ENCODE data around the gene ARL15. TPM values are rescaled to one million over a fixed set of nuclear protein-coding genes. Genes with fewer than 3 reads are reported as not detected.

The ARL15 gene
- total and polyA plus RNA-seq, 9 of the 15 experiments (the other 6 are each of a cell fraction or from before 2014, with no cell fraction given): 18.5 to 80.4 (median 57.0) TPM

DNA sequence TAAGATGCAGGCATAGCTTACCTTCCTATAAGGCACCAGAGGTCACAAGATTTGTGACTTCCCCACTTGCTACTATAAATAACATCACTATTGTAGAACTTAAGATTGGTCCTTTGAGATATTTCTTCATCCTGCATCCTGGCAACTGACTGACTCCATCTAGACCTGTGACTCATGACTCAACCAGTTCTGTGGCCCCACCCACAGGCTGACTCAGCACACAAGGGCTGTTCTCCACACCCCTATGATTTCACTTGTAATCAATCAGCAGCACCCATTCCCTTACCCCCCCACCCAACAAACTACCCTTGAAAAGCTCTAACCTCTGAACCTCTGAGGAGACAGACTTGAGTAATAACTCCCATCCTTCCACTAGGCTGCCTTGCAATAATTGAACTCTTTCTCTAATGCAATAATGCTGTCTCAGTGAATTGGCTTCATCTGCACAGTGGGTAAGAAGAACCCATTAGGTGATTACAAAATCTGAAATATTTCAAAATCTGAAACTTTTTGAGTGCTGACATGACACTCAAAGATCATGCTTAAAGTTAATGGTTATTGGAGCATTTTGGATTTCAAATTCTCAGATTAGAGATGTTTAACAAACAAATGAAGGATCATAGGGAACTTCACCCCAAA lies 296.7 kb downstream of the ARL15 start (continued):
- no peak for TF ChIP-seq TCF15 (CRISPR knock-in tag; IDR thresholded peaks at IDR 0.05)
- peak; percentile 82 for TF ChIP-seq FOSL1 (tag; conservative IDR thresholded peaks at IDR 0.05)
- no peak for TF ChIP-seq PURB (CRISPR knock-in tag; IDR thresholded peaks at IDR 0.05; ENCODE audit: low read depth)
- TF ChIP-seq BRCA1 (IDR thresholded peaks at IDR 0.05): no peak
- no peak for TF ChIP-seq BRCA1 (CRISPR knock-in tag; IDR thresholded peaks at IDR 0.05)
- TF ChIP-seq, protein P1, sequence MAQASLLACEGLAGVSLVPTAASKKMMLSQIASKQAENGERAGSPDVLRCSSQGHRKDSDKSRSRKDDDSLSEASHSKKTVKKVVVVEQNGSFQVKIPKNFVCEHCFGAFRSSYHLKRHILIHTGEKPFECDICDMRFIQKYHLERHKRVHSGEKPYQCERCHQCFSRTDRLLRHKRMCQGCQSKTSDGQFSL (CRISPR knock-in tag; IDR thresholded peaks at IDR 0.05): peak; percentile 49; the same call in 1 of the 2 replicates
- TF ChIP-seq, protein P1 (tag; IDR thresholded peaks at IDR 0.05): no peak
- no peak for TF ChIP-seq HMGN3 (IDR thresholded peaks at IDR 0.05; ENCODE audit: borderline replicate concordance, extremely low read depth, insufficient read length, low read depth, low read length)
- TF ChIP-seq L3MBTL2 (IDR thresholded peaks at IDR 0.05): no peak
- TF ChIP-seq HDAC1 (IDR thresholded peaks at IDR 0.05): no peak
- TF ChIP-seq DMBX1 (CRISPR knock-in tag; IDR thresholded peaks at IDR 0.05; ENCODE audit: borderline replicate concordance): no peak
- no peak for TF ChIP-seq TARDBP (IDR thresholded peaks at IDR 0.05)
- TF ChIP-seq JUNB (CRISPR knock-in tag; conservative IDR thresholded peaks at IDR 0.05): no peak
- TF ChIP-seq MAFK (IDR thresholded peaks at IDR 0.05; ENCODE audit: low read length): peak; percentile 87
- no peak for TF ChIP-seq NCOA2 (IDR thresholded peaks at IDR 0.05; ENCODE audit: partially characterized antibody in 2 of 2)
- TF ChIP-seq DIDO1 (tag; IDR thresholded peaks at IDR 0.05; ENCODE audit: low read depth): no peak
- TF ChIP-seq CBX3 (IDR thresholded peaks at IDR 0.05; ENCODE audit: borderline replicate concordance in 1 of 2, low read length in 2 of 2): peak in 1 of 2 experiments; percentile 90; a peak in 2 of 3 replicates
- TF ChIP-seq, protein P2, sequence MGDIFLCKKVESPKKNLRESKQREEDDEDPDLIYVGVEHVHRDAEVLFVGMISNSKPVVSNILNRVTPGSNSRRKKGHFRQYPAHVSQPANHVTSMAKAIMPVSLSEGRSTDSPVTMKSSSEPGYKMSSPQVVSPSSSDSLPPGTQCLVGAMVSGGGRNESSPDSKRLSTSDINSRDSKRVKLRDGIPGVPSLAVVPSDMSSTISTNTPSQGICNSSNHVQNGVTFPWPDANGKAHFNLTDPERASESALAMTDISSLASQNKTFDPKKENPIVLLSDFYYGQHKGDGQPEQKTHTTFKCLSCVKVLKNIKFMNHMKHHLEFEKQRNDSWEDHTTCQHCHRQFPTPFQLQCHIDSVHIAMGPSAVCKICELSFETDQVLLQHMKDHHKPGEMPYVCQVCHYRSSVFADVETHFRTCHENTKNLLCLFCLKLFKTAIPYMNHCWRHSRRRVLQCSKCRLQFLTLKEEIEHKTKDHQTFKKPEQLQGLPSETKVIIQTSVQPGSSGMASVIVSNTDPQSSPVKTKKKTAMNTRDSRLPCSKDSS (IDR thresholded peaks at IDR 0.05; ENCODE audit: low read depth, partially characterized antibody): peak; percentile 82
- TF ChIP-seq, protein P3, sequence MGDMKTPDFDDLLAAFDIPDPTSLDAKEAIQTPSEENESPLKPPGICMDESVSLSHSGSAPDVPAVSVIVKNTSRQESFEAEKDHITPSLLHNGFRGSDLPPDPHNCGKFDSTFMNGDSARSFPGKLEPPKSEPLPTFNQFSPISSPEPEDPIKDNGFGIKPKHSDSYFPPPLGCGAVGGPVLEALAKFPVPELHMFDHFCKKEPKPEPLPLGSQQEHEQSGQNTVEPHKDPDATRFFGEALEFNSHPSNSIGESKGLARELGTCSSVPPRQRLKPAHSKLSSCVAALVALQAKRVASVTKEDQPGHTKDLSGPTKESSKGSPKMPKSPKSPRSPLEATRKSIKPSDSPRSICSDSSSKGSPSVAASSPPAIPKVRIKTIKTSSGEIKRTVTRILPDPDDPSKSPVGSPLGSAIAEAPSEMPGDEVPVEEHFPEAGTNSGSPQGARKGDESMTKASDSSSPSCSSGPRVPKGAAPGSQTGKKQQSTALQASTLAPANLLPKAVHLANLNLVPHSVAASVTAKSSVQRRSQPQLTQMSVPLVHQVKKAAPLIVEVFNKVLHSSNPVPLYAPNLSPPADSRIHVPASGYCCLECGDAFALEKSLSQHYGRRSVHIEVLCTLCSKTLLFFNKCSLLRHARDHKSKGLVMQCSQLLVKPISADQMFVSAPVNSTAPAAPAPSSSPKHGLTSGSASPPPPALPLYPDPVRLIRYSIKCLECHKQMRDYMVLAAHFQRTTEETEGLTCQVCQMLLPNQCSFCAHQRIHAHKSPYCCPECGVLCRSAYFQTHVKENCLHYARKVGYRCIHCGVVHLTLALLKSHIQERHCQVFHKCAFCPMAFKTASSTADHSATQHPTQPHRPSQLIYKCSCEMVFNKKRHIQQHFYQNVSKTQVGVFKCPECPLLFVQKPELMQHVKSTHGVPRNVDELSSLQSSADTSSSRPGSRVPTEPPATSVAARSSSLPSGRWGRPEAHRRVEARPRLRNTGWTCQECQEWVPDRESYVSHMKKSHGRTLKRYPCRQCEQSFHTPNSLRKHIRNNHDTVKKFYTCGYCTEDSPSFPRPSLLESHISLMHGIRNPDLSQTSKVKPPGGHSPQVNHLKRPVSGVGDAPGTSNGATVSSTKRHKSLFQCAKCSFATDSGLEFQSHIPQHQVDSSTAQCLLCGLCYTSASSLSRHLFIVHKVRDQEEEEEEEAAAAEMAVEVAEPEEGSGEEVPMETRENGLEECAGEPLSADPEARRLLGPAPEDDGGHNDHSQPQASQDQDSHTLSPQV (IDR thresholded peaks at IDR 0.05): no peak
- TF ChIP-seq JUND (IDR thresholded peaks at IDR 0.05; ENCODE audit: borderline replicate concordance, low read depth, low read length): peak; percentile 91
- peak; percentile 82; the same call in 2 of the 3 replicates for TF ChIP-seq JUND (tag; IDR thresholded peaks at IDR 0.05; ENCODE audit: borderline replicate concordance, low read depth, low read length)

All from K562 (cell line).